GM12873 (cell line): Measurements from ENCODE around the gene CCND1.

ENCODE experiments used
- CTCF ChIP-seq: IDR thresholded peaks from 2 replicates; pipeline ENCODE4 v1.5.1; 2012; ENCODE audit warnings: low read depth, mild to moderate bottlenecking, moderate library complexity, low read length, control low read depth; ENCODE audit not compliant: insufficient read depth; ENCODE audit errors: missing control alignments

CCND1 gene

DNA sequence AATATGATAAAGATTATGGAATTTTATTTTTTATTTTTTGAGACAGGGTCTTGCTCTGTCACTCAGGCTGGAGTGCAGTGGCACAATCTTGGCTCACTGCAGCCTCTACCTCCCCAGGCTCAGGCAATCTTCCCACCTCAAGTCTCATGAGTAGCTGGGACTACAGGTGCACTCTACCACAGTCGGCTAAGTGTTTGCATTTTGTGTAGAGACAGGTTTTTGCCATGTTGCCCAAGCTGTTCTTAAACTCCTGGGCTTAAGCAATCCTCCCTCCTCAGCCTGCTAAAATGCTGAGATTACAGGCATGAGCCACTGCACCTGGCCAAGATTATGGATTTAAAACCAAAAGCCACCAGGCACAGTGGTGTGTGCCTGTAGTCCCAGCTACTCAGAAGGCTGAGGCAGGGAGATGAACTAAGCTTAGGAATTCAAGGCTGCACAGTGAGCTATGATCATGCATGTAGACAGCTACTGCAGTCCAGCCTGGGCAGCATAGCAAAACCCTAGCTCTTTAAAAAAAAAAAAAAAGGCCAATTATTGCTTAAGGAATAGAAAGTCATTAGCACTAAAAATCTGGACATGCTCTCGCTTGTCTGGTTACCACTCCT is 20.2 kb upstream of the CCND1 start:
- no peak for TF ChIP-seq CTCF

- no peak for TF ChIP-seq CTCF
Measured at GRCh38 chr11:69624293-69624692, 16.7 kb upstream of the CCND1 start.

DNA sequence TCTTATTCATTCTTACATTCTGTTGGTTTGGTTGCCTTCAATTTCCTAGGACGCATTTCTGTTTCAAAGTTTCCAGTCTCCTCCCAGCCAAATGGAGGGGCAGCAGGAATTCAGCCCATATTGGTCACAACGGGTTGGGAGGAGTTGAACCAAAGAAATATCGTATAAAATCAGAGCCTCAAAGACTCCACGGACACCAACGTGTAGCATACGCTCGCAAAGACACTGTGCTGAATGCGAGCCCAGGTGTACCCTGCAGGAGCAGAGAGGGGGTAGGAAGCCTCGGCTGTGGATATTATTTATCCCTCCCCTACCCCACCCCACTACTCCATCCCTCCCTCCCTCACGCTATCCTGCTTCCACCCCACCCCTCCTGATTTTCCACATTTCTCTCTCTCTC is 15.5 kb upstream of the CCND1 start:
- no peak for TF ChIP-seq CTCF

GRCh38 chr11:69627551-69627950 is 13.4 kb upstream of the CCND1 start:
- no peak for TF ChIP-seq CTCF

GRCh38 chr11:69630017-69630416 is 10.9 kb upstream of the CCND1 start:
- TF ChIP-seq CTCF = no peak

DNA sequence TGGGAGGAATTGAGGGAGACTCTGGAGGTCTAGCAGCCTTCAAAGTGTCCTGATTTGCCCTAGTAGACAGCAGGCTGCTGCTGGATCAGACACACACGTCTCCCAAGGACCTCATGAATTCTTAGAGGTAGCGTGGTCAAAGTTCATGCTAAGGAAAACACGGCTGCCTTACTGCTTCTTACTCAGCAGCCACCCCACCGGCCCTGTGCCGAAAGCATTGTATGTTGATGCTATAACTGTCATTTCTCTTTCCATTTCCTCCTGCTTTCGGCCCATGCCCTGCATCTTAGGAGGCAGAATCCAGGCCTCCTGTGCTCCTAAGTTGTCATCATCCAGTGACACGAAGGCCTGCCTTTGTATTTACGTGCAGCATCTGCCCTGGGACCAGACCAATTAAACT is 10.5 kb upstream of the CCND1 start:
- TF ChIP-seq CTCF = no peak

DNA sequence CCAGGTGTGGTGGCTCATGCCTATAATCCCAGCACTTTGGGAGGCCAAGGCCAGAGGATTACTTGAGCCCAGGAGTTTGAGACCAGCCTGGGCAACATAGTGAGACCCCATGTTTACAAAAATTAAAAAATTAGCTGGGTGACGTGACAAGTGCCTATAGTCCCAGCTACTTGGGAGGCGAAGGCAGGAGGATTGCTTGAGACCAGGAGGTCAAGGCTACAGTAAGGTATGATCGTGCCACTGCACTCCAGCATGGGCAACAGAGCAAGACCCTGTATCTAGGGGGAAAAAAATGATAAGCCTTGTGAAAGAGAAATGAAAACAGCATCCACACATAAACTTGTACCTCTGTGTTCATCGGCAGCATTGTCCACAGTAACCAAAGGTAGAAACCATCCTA is 8.1 kb upstream of the CCND1 start:
- TF ChIP-seq CTCF = no peak
